Measurements from ENCODE around the gene MIR17HG. TPM values are rescaled to one million over a fixed set of nuclear protein-coding genes. Genes with fewer than 3 reads are reported as not detected.

The MIR17HG gene
- total RNA-seq: 1.4 and 1.5 TPM in 2 replicates

DNA sequence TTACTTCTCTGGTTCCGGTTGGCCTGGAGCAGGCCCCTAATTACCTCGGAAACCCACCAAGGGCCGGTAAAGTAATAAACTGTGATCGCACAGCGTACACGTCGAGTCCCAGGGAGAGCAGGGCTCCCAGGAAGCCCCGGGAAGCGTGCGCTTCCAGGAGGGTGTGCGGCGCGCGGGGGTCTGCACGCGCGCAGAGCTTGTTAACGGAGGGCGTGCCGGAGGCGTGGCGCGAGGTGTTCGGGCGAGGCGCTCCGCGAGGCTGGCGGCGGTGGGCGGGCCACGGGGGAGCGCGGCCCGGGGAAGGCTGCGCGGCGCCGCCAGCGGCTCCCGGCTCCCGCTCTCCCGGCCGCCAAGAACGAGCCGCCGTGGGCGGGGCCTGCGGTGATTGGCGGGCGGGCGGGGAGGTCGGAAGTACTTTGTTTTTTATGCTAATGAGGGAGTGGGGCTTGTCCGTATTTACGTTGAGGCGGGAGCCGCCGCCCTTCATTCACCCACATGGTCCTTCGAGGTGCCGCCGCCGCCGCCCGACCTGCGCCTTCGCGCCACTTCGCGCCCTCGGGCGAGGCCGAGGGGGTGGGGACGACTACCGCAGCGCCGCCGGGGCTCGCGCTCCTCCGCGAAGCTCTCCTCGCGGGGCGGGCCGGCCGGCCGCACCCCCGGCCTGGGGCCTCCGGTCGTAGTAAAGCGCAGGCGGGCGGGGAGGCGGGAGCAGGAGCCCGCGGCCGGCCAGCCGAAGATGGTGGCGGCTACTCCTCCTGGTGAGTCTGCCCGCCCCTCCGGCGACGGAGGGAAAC, at the start of gene MIR17HG:
Gene MIR17HG (plus strand): TSS at position 486 of the 794 bp plus-strand sequence.

DNA sequence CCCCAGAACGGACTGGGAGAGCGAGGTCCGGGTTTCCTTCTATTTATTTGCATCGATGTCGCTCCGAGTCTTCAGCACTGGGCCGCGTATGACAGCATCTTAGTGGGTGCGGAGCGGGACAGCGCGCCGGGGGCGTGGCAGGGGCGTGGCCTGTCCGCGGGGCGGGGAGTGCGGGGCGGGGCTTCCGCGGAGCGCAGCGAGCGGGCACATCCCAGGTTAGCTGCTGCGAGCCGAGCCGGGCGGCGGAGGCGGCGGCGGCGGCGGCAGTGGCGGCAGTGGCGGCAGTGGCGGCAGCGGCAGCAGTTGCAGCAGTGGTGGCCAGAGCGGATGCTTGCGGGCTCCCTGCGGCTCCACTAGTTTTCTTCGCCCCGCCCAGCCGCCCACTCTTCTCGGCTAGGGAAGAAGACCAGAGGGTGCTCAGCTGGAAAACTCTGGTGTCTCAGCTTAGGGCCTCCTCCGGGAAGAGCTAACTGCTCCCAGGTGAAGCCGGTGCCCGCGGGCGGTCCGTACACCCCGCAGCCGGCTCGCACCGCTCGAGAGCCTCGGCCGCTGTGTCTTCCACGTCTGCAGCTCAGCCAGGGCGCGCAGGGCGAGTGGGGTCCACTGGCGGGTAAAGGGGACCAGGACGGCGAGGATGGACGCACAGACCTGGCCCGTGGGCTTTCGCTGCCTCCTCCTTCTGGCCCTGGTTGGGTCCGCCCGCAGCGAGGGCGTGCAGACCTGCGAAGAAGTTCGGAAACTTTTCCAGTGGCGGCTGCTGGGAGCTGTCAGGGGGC, 51.1 kb downstream of the MIR17HG start, which contains the start of gene GPC5:
Gene GPC5 (plus strand): TSS at position 209 of the 776 bp plus-strand sequence.

Other genes starting within 250 kb of the MIR17HG start
- 0.05 TPM in 1 of 2 replicates, not detected in the other for gene GPC5, start 50.9 kb downstream of the MIR17HG start, total RNA-seq